ENCODE data around the gene ANXA11. TPM values are rescaled to one million over a fixed set of nuclear protein-coding genes. Genes with fewer than 3 reads are reported as not detected.
"Not testable (repeated sequence)": the region's sequence is repeated elsewhere in the genome, so short reads cannot be mapped to it uniquely, and the experiment has no call there.

ANXA11 gene
- total RNA-seq, 2 donors from 2014 or later = 104 to 134 TPM

- Histone ChIP-seq H3K27ac (ENCODE audit: low read depth, low read length) (no peak overlapping the region), H3K4me3 (ENCODE audit: low read length) (no peak overlapping the region), H3K27me3 (ENCODE audit: control insufficient read depth, insufficient read depth, low read length, poor library complexity, severe bottlenecking) (no peaks in the 10 kb centered on the region), H3K9ac (ENCODE audit: extremely low read depth, low read length, poor library complexity, severe bottlenecking) (no peak overlapping the region), H3K36me3 (ENCODE audit: control insufficient read depth, insufficient read depth, low read length) (peaks cover 25% of the 10 kb centered on the region), H3K9me3 (ENCODE audit: control insufficient read depth, low read length) (no peaks in the 10 kb centered on the region), H3K4me1 (ENCODE audit: control insufficient read depth, insufficient read depth, low read length) (no peaks in the 10 kb centered on the region)
- TF ChIP-seq CTCF (conservative IDR thresholded peaks at IDR 0.05) = no peak
- Mint-ChIP-seq H3K9me3 (no peaks in the 10 kb centered on the region), H3K4me3 (no peak overlapping the region), H3K27me3 (ENCODE audit: insufficient read depth) (peaks cover 10% of the 10 kb centered on the region), H3K36me3 (ENCODE audit: low read depth) (peaks cover 10% of the 10 kb centered on the region), H3K4me1 (peaks cover under 1% of the 10 kb centered on the region), H3K27ac (no peak overlapping the region)
- no peak for DNase-seq
- WGBS, 2 experiments (ENCODE audit: insufficient coverage in 1 of 2, insufficient read length in 1 of 2) = 88 to 99% methylated on average over 1 to 3 of the region's 3 CpGs
These were observed 58.4 kb downstream of the ANXA11 start for GRCh38 chr10:80146918-80147317.

- H3K4me1 Mint-ChIP-seq; H3K9me3 Mint-ChIP-seq; H3K4me3 Mint-ChIP-seq; H3K9me3 ChIP-seq (ENCODE audit: control insufficient read depth, low read length); H3K4me3 ChIP-seq (ENCODE audit: low read length); H3K27ac ChIP-seq (ENCODE audit: low read depth, low read length); H3K4me1 ChIP-seq (ENCODE audit: control insufficient read depth, insufficient read depth, low read length); H3K27ac Mint-ChIP-seq; H3K9ac ChIP-seq (ENCODE audit: extremely low read depth, low read length, poor library complexity, severe bottlenecking); H3K36me3 Mint-ChIP-seq (ENCODE audit: low read depth); H3K27me3 ChIP-seq (ENCODE audit: control insufficient read depth, insufficient read depth, low read length, poor library complexity, severe bottlenecking): not testable (repeated sequence)
- H3K36me3 ChIP-seq (ENCODE audit: control insufficient read depth, insufficient read depth, low read length) = peaks cover 22% of the 10 kb centered on the region
- DNase-seq = peak; percentile 36
- WGBS, 2 experiments (ENCODE audit: insufficient coverage in 1 of 2, insufficient read length in 1 of 2) = 91 to 94% methylated on average over 8 to 11 of the region's 11 CpGs
- H3K27me3 Mint-ChIP-seq (ENCODE audit: insufficient read depth) = peaks cover 10% of the 10 kb centered on the region
These were observed 59.7 kb downstream of the ANXA11 start for GRCh38 chr10:80145406-80146308.

- DNase-seq = no peak
- no peak overlapping the region for H3K27ac Mint-ChIP-seq
- peaks cover 4% of the 10 kb centered on the region for H3K36me3 Mint-ChIP-seq (ENCODE audit: low read depth)
- no peak for TF ChIP-seq CTCF (conservative IDR thresholded peaks at IDR 0.05)
- peaks cover 10% of the 10 kb centered on the region for H3K27me3 Mint-ChIP-seq (ENCODE audit: insufficient read depth)
- Histone ChIP-seq H3K4me1 (ENCODE audit: control insufficient read depth, insufficient read depth, low read length) (no peaks in the 10 kb centered on the region), H3K27me3 (ENCODE audit: control insufficient read depth, insufficient read depth, low read length, poor library complexity, severe bottlenecking) (no peaks in the 10 kb centered on the region), H3K9me3 (ENCODE audit: control insufficient read depth, low read length) (no peaks in the 10 kb centered on the region), H3K36me3 (ENCODE audit: control insufficient read depth, insufficient read depth, low read length) (peaks cover 13% of the 10 kb centered on the region), H3K9ac (ENCODE audit: extremely low read depth, low read length, poor library complexity, severe bottlenecking) (no peak overlapping the region), H3K4me3 (ENCODE audit: low read length) (no peak overlapping the region), H3K27ac (ENCODE audit: low read depth, low read length) (no peak overlapping the region)
- no peaks in the 10 kb centered on the region for H3K9me3 Mint-ChIP-seq
- peaks cover 5% of the 10 kb centered on the region for H3K4me1 Mint-ChIP-seq
- WGBS, 2 experiments (ENCODE audit: insufficient coverage in 1 of 2, insufficient read length in 1 of 2) = 68 to 83% methylated on average over 4 to 12 of the region's 12 CpGs
- no peak overlapping the region for H3K4me3 Mint-ChIP-seq
These were observed 60.6 kb downstream of the ANXA11 start for GRCh38 chr10:80144696-80145131.

Data from endodermal cell (in vitro differentiated cells).